ENCODE results near the gene SGTA.

Gene SGTA

GRCh38 chr19:2759362-2759761 is 23.7 kb downstream of the SGTA start:
- no peak for TF ChIP-seq CTCF (IDR thresholded peaks at IDR 0.05; ENCODE audit: low read depth, low read length, missing control alignments)
- H3K4me3 ChIP-seq (ENCODE audit: low read depth, low read length): no peak overlapping the region
- DNase-seq (ENCODE audit: low read depth): no peak
- in situ Hi-C loops (cut with HindIII; ENCODE audit: low sequenced_read_pairs): loop anchor here (5.0 kb wide), 1 partner anchor 62 kb away; no protein-coding TSS in a partner anchor

GRCh38 chr19:2758601-2759313 is 24.3 kb downstream of the SGTA start:
- in situ Hi-C loops (cut with HindIII; ENCODE audit: low sequenced_read_pairs): loop anchor here (5.0 kb wide), 1 partner anchor 61 kb away; no protein-coding TSS in a partner anchor
- no peak for TF ChIP-seq CTCF (IDR thresholded peaks at IDR 0.05; ENCODE audit: low read depth, low read length, missing control alignments)
- DNase-seq (ENCODE audit: low read depth): no peak
- H3K4me3 ChIP-seq (ENCODE audit: low read depth, low read length): no peak overlapping the region

GRCh38 chr19:2756921-2757881 is 25.9 kb downstream of the SGTA start:
- TF ChIP-seq CTCF (IDR thresholded peaks at IDR 0.05; ENCODE audit: low read depth, low read length, missing control alignments): no peak
- no peak overlapping the region for H3K4me3 ChIP-seq (ENCODE audit: low read depth, low read length)
- in situ Hi-C loops (cut with HindIII; ENCODE audit: low sequenced_read_pairs): loop anchor here (5.0 kb wide), 1 partner anchor 60 kb away; no protein-coding TSS in a partner anchor
- no peak for DNase-seq (ENCODE audit: low read depth)

GRCh38 chr19:2756477-2756876 is 26.6 kb downstream of the SGTA start:
- TF ChIP-seq CTCF (IDR thresholded peaks at IDR 0.05; ENCODE audit: low read depth, low read length, missing control alignments): no peak
- in situ Hi-C loops (cut with HindIII; ENCODE audit: low sequenced_read_pairs): loop anchor here (5.0 kb wide), 1 partner anchor 59 kb away; no protein-coding TSS in a partner anchor
- DNase-seq (ENCODE audit: low read depth): no peak
- no peak overlapping the region for H3K4me3 ChIP-seq (ENCODE audit: low read depth, low read length)

- H3K4me3 ChIP-seq (ENCODE audit: low read depth, low read length): no peak overlapping the region
- no peak for TF ChIP-seq CTCF (IDR thresholded peaks at IDR 0.05; ENCODE audit: low read depth, low read length, missing control alignments)
Measured at GRCh38 chr19:2755811-2756210, 27.3 kb downstream of the SGTA start.

GRCh38 chr19:2755448-2755705 is 27.7 kb downstream of the SGTA start:
- in situ Hi-C loops (cut with HindIII; ENCODE audit: low sequenced_read_pairs): loop anchor here (5.0 kb wide), 1 partner anchor 58 kb away; no protein-coding TSS in a partner anchor
- TF ChIP-seq CTCF (IDR thresholded peaks at IDR 0.05; ENCODE audit: low read depth, low read length, missing control alignments): no peak
- DNase-seq (ENCODE audit: low read depth): no peak
- H3K4me3 ChIP-seq (ENCODE audit: low read depth, low read length): no peak overlapping the region

More at GRCh38 chr19:2755811-2756210, 27.3 kb downstream of the SGTA start:
- DNase-seq (ENCODE audit: low read depth): no peak
- in situ Hi-C loops (cut with HindIII; ENCODE audit: low sequenced_read_pairs): loop anchor here (5.0 kb wide), 1 partner anchor 59 kb away; no protein-coding TSS in a partner anchor
